ENCODE measurements around the gene DNAH11.

The DNAH11 gene

DNA sequence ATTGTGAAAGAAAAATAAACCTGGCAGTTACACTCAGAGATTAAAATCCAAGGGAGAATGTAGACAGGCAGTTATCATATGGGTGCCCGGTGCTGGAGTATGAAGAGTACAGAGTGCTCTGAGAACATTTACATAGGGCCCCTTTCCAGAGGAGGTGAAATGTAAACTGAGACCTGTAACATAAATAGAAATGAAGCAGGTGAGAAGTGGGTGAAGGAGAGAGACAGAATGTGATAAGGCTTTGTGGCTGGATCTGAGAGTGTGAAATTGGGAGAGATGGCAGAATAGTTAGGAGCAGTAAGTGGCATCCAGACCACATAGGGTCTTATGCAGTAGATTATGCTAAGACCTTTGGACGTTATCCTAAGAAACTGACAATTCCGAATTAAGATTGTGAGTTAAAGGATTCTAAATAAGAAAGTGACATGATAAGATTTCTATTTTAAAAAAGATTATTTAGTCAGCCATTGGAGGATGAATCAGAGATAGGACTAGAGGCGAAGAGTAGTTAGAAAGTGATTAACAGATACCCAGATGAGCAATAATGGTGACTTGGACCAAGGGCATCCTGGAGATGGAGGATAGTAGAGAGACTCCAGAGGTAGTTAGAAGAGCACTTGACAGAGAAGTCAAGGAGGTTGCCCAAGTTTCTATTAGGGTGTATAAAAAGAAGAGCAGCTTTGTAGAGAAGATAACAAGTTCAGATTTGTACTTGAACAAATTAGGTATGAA is 36.7 kb downstream of the DNAH11 start:
- Mint-ChIP-seq H3K4me1 (ENCODE audit: low read depth) (peaks cover 27% of the 10 kb centered on the region), H3K27ac (peak overlapping the region; percentile 28), H3K9me3 (peaks cover 12% of the 10 kb centered on the region), H3K4me3 (peak overlapping the region; percentile 14), H3K36me3 (ENCODE audit: low read depth) (no peaks in the 10 kb centered on the region), H3K27me3 (peaks cover 4% of the 10 kb centered on the region)
- intact Hi-C loops (cut with micrococcal nuclease), result no loop called here

GRCh38 chr7:21580073-21580521 is 37.3 kb downstream of the DNAH11 start:
- H3K9me3 Mint-ChIP-seq, result peaks cover 12% of the 10 kb centered on the region
- peaks cover 27% of the 10 kb centered on the region for H3K4me1 Mint-ChIP-seq (ENCODE audit: low read depth)
- H3K4me3 Mint-ChIP-seq, result peak overlapping the region; percentile 14
- no peaks in the 10 kb centered on the region for H3K36me3 Mint-ChIP-seq (ENCODE audit: low read depth)
- peak overlapping the region; percentile 28 for H3K27ac Mint-ChIP-seq
- H3K27me3 Mint-ChIP-seq, result peaks cover 4% of the 10 kb centered on the region
- intact Hi-C loops (cut with micrococcal nuclease), result no loop called here

DNA sequence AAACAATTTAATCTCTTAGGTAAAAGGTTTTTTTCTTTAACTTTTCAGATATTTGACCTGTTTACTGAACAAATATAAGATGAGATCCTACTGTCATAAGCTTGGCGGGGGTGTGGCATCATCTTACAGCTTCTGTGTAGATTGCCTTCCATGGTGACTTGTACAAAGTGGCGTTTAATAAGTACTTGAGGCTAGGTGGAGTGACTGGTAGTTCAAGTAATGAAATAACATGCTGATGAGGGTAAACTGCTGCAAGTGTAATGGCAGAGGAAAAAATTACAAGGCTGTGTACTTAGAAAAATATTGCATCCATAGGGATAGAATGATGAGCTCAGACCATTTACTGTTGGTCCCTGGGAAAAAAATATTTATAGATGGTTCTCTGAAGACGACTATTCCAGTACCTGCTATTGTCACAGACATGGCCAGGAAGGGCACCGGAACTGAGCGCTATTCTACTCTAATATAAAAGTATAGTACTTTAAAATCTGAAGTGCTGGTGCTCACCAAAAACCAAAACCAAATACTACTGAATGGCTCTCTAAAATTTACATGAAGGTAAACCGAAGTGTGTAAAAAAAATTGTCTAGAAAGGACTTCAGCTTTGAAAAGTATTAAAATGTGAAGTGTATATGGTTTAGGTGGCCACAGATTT is 42.4 kb downstream of the DNAH11 start:
- Mint-ChIP-seq H3K27me3 (no peaks in the 10 kb centered on the region), H3K4me3 (no peak overlapping the region), H3K36me3 (ENCODE audit: low read depth) (no peaks in the 10 kb centered on the region), H3K9me3 (peaks cover 12% of the 10 kb centered on the region), H3K4me1 (ENCODE audit: low read depth) (peaks cover under 1% of the 10 kb centered on the region), H3K27ac (no peak overlapping the region)
- intact Hi-C loops (cut with micrococcal nuclease), result no loop called here

DNA sequence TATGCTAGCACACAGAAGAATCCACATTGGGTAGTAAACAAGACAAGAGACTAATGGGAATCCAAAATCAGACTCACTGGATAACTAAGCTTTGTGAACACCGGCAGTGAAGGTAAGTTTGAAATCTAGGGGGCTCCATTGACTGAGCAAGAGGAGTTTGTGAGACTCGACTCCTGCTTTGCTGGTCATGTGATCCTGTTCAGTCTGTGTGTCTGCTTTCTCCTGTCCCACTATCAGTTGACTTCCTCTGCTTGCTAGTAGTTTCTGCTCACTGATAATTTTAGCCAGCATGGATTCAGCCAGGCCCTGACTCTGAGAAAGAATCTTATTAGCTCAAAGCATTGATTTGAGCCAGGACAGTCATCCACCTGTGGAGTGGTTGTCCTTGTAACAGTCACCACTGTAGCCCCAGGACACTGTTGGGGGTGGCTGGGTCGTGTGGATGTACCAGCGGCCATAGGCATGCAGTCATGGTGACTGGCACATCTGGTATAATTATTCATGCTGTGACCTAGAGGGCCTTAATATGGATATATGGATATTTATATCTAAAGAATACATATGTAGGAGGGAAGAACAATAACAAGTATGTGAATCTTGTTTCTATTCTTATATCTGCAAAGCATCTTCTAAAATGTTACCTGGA is 44.4 kb downstream of the DNAH11 start:
- peaks cover 12% of the 10 kb centered on the region for H3K9me3 Mint-ChIP-seq
- H3K36me3 Mint-ChIP-seq (ENCODE audit: low read depth), result no peaks in the 10 kb centered on the region
- H3K4me1 Mint-ChIP-seq (ENCODE audit: low read depth), result no peaks in the 10 kb centered on the region
- no peak overlapping the region for H3K27ac Mint-ChIP-seq
- no peak overlapping the region for H3K4me3 Mint-ChIP-seq
- peaks cover 2% of the 10 kb centered on the region for H3K27me3 Mint-ChIP-seq
- intact Hi-C loops (cut with micrococcal nuclease), result no loop called here

DNA sequence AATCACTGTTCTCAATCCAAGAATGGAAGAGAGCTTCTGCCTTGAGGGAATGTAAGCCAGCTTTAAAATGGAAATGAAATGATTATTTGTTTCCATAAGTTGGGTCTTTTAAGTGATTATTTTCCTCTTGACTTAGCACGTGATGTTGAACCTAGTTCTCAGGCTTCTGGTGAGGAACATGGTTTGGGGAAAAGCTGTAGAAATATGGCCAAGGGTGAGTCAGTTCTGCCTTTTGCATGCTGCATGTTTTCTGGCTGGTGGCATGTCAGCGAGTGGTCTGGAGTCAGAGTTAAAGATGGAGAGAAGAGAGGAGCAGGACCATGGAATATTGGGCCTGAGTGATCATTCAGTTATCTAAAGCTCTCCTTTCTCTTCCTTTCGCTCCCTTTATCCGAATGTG is 54.0 kb downstream of the DNAH11 start:
- no peaks in the 10 kb centered on the region for H3K4me1 Mint-ChIP-seq (ENCODE audit: low read depth)
- H3K36me3 Mint-ChIP-seq (ENCODE audit: low read depth), result no peaks in the 10 kb centered on the region
- no peak overlapping the region for H3K4me3 Mint-ChIP-seq
- H3K27me3 Mint-ChIP-seq, result no peaks in the 10 kb centered on the region
- peaks cover 10% of the 10 kb centered on the region for H3K9me3 Mint-ChIP-seq
- H3K27ac Mint-ChIP-seq, result no peak overlapping the region
- intact Hi-C loops (cut with micrococcal nuclease), result no loop called here

DNA sequence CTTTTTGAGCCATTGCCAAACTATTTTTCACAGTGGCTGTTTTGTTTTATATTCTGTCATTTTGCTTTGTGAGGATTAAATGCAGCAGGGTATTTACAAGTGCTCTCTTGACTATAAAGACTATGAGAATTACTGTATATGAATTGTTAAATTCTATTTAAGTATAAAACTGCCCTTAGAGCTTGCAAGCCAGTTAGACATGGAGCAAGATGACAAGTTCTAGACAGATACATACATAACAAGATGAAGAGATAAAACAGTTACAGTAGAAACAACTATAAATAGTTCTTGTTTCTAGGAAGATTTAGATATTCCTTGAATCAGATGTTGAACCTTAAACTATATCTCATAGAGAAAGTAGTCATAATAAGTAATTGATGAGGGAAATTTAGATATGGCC is 60.6 kb downstream of the DNAH11 start:
- Mint-ChIP-seq H3K4me3 (no peak overlapping the region), H3K27ac (no peak overlapping the region), H3K4me1 (ENCODE audit: low read depth) (peaks cover 5% of the 10 kb centered on the region), H3K9me3 (peaks cover 6% of the 10 kb centered on the region), H3K27me3 (no peaks in the 10 kb centered on the region), H3K36me3 (ENCODE audit: low read depth) (no peaks in the 10 kb centered on the region)
- intact Hi-C loops (cut with micrococcal nuclease), result no loop called here

DNA sequence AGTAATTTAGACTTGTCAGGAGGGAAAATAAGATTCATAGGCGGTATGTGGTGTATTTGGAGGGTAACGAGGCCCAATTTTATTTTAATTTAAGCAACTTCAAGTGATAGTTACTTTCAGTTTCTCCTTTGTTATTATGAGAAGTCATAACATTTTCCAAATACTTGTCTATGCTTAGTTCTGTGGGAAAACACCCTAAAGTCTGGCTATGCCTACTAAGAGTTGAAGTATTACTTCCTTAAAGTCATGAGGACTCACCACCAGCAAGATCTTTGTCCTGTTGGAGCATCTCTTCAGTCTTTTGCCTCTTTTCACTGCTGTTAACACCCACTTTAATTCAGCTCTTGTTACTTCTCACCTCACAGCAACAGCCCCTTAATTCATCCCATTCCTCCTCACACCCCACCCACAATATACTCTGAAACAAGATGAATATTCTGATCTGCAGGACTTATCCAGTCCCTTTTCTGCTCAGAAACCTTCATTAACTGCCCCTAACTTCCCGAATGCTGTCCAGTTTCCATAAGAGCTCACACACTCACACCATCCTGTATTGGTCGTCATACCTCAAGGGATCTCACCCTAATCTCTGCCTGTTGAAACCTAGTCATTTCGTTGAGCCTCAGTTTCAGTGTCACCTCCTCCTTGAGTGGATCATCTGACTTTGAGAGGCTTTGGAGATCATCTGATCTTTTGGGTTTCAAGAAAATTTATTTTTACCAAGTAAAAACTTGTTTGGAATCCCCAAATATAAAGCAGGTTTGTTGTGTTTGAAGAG is 61.3 kb downstream of the DNAH11 start:
- intact Hi-C loops (cut with micrococcal nuclease), result no loop called here
- no peak overlapping the region for H3K4me3 Mint-ChIP-seq
- peaks cover 1% of the 10 kb centered on the region for H3K27me3 Mint-ChIP-seq
- H3K4me1 Mint-ChIP-seq (ENCODE audit: low read depth), result peaks cover 5% of the 10 kb centered on the region
- no peaks in the 10 kb centered on the region for H3K36me3 Mint-ChIP-seq (ENCODE audit: low read depth)
- no peaks in the 10 kb centered on the region for H3K9me3 Mint-ChIP-seq
- H3K27ac Mint-ChIP-seq, result no peak overlapping the region

- H3K9me3 Mint-ChIP-seq, result peaks cover 7% of the 10 kb centered on the region
- peaks cover 1% of the 10 kb centered on the region for H3K27me3 Mint-ChIP-seq
- H3K4me3 Mint-ChIP-seq, result no peak overlapping the region
- H3K4me1 Mint-ChIP-seq (ENCODE audit: low read depth), result peaks cover 5% of the 10 kb centered on the region
- H3K27ac Mint-ChIP-seq, result no peak overlapping the region
- H3K36me3 Mint-ChIP-seq (ENCODE audit: low read depth), result no peaks in the 10 kb centered on the region
- intact Hi-C loops (cut with micrococcal nuclease), result no loop called here
Observed at GRCh38 chr7:21605008-21605585, 62.3 kb downstream of the DNAH11 start.

GRCh38 chr7:21608465-21608864 is 65.6 kb downstream of the DNAH11 start:
- H3K4me1 Mint-ChIP-seq (ENCODE audit: low read depth), result peaks cover 5% of the 10 kb centered on the region
- peaks cover 7% of the 10 kb centered on the region for H3K9me3 Mint-ChIP-seq
- peaks cover 3% of the 10 kb centered on the region for H3K27me3 Mint-ChIP-seq
- H3K36me3 Mint-ChIP-seq (ENCODE audit: low read depth), result no peaks in the 10 kb centered on the region
- intact Hi-C loops (cut with micrococcal nuclease), result no loop called here
- H3K4me3 Mint-ChIP-seq, result no peak overlapping the region
- H3K27ac Mint-ChIP-seq, result no peak overlapping the region

DNA sequence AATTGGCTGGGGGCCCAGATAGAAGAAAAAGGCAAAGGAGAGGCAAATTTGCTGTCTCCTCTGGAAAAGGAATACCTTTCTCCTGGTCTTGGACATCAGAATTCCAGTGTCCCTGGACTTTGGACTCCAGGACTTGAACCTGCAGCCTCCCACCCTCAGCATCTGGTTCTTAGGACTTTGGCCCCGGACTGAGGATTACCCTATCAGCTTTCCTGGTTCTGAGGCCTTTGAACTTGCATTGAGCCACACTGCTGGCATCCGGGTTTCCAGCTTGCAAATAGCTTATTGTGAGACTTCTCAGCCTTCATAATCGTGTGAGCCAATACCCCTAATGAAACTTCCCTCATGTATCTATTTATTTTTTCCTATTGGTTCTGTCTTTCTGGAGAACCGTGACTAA is 68.3 kb downstream of the DNAH11 start:
- Mint-ChIP-seq H3K27ac (no peak overlapping the region), H3K36me3 (ENCODE audit: low read depth) (no peaks in the 10 kb centered on the region), H3K4me3 (no peak overlapping the region), H3K27me3 (peaks cover 5% of the 10 kb centered on the region), H3K4me1 (ENCODE audit: low read depth) (no peaks in the 10 kb centered on the region), H3K9me3 (peaks cover 7% of the 10 kb centered on the region)
- intact Hi-C loops (cut with micrococcal nuclease), result no loop called here

GRCh38 chr7:21616091-21616490 is 73.3 kb downstream of the DNAH11 start:
- intact Hi-C loops (cut with micrococcal nuclease), result no loop called here
- H3K9me3 Mint-ChIP-seq, result no peaks in the 10 kb centered on the region
- H3K36me3 Mint-ChIP-seq (ENCODE audit: low read depth), result no peaks in the 10 kb centered on the region
- no peak overlapping the region for H3K4me3 Mint-ChIP-seq
- no peak overlapping the region for H3K27ac Mint-ChIP-seq
- H3K4me1 Mint-ChIP-seq (ENCODE audit: low read depth), result no peaks in the 10 kb centered on the region
- peaks cover 4% of the 10 kb centered on the region for H3K27me3 Mint-ChIP-seq

- Mint-ChIP-seq H3K36me3 (ENCODE audit: low read depth) (no peaks in the 10 kb centered on the region), H3K4me1 (ENCODE audit: low read depth) (no peaks in the 10 kb centered on the region), H3K9me3 (no peaks in the 10 kb centered on the region), H3K4me3 (no peak overlapping the region), H3K27ac (no peak overlapping the region), H3K27me3 (peaks cover 4% of the 10 kb centered on the region)
- intact Hi-C loops (cut with micrococcal nuclease), result no loop called here
Observed at GRCh38 chr7:21616796-21617436, 74.1 kb downstream of the DNAH11 start.

GRCh38 chr7:21617513-21617912 is 74.7 kb downstream of the DNAH11 start:
- Mint-ChIP-seq H3K9me3 (no peaks in the 10 kb centered on the region), H3K4me3 (no peak overlapping the region), H3K4me1 (ENCODE audit: low read depth) (no peaks in the 10 kb centered on the region), H3K27ac (no peak overlapping the region), H3K27me3 (peaks cover 4% of the 10 kb centered on the region), H3K36me3 (ENCODE audit: low read depth) (no peaks in the 10 kb centered on the region)
- intact Hi-C loops (cut with micrococcal nuclease), result no loop called here
